HL-60 (cell line): Measurements from ENCODE around the gene SPATA31D4.
"Not testable (repeated sequence)": the region's sequence is repeated elsewhere in the genome, so short reads cannot be mapped to it uniquely, and the experiment has no call there.

Experiments
- DNase-seq, 2 experiments: peaks; one replicate each; pipeline ENCODE4 v3.0.0-alpha.2; 2010 to 2020; ENCODE audit warnings: low read depth in 1 of 2, low spot score in 1 of 2
- H3K27ac ChIP-seq: fragments of 250-450 bp; sonication (Bioruptor Pico); replicated peaks from 2 replicates; pipeline ENCODE4 v1.5.1; 2020; ENCODE audit warnings: mild to moderate bottlenecking, moderate library complexity
- H3K27me3 ChIP-seq: fragments of 250-450 bp; sonication (Bioruptor Pico); 2 replicates; pipeline ENCODE4 v1.5.1; 2021; ENCODE audit warnings: mild to moderate bottlenecking, moderate library complexity; ENCODE audit not compliant: insufficient read depth, poor library complexity, severe bottlenecking
- H3K4me3 ChIP-seq: replicated peaks from 2 replicates; pipeline ENCODE4 v1.5.1; 2011; ENCODE audit warnings: mild to moderate bottlenecking, control low read depth, low read length; ENCODE audit not compliant: insufficient read depth
- CTCF ChIP-seq: IDR thresholded peaks from one replicate; pipeline ENCODE4 v1.5.1; 2011; ENCODE audit warnings: low read length, control low read depth, inconsistent platforms; ENCODE audit not compliant: insufficient read depth
- GABPA ChIP-seq: IDR thresholded peaks from 2 replicates; pipeline ENCODE4 v1.6.1; 2012; ENCODE audit warnings: low read depth
- POLR2AphosphoS5 ChIP-seq: IDR thresholded peaks from 2 replicates; pipeline ENCODE4 v1.6.1; 2012; ENCODE audit warnings: low read depth
- REST ChIP-seq: IDR thresholded peaks from 2 replicates; pipeline ENCODE4 v1.6.1; 2012; ENCODE audit warnings: low read depth; ENCODE audit not compliant: insufficient replicate concordance
- SPI1 ChIP-seq: IDR thresholded peaks from 2 replicates; pipeline ENCODE4 v1.6.1; 2012; ENCODE audit warnings: low read depth, mild to moderate bottlenecking, borderline replicate concordance
- long read RNA-seq: library from polyadenylated mRNA; unstranded; transcript quantifications from one replicate; pipeline ENCODE4 v2.0.0, GENCODE V29; 2020

The SPATA31D4 gene
- long read RNA-seq, result 0 reads

GRCh38 chr9:81928305-81928704 is at the start of gene SPATA31D4:
SPATA31D4 (plus strand) TSS chr9:81928428; CDS start chr9:81928514, 86 bp downstream.
- not testable (repeated sequence) for H3K27ac ChIP-seq, H3K4me3 ChIP-seq, DNase-seq, H3K27me3 ChIP-seq

GRCh38 chr9:81878530-81878929 is 49.7 kb upstream of the SPATA31D4 start:
- DNase-seq, result no peak
- no peak for TF ChIP-seq GABPA
- TF ChIP-seq REST, result no peak
- no peak for TF ChIP-seq POLR2AphosphoS5
- TF ChIP-seq CTCF, result no peak
- no peak for TF ChIP-seq SPI1
- H3K4me3 ChIP-seq, result no peak overlapping the region
- no peak overlapping the region for H3K27ac ChIP-seq
- H3K27me3 ChIP-seq, result no peaks in the 10 kb centered on the region

DNA sequence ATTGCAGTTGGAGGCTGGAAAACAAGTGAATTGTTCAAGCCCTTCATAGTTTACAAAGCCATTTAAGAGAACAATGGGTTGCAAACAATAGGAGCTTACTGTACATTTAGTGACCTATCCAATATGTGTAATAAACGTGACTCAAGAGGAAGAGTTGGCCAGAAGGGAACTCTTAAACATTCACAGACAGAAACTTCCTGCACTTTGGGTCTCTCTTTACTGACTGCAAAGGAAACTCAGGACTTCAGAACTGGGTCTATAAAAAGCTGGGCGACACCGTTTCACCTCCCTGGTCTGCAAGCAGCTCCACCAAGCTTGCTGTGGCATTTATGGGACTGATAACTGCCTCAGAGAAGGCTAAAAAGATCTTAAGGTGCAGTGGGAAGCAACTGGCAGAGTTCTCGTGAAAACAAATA is 48.7 kb upstream of the SPATA31D4 start:
- TF ChIP-seq POLR2AphosphoS5, result no peak
- TF ChIP-seq REST, result no peak
- no peak for TF ChIP-seq SPI1
- no peak for TF ChIP-seq CTCF
- no peak for TF ChIP-seq GABPA
- Histone ChIP-seq H3K27ac (no peak overlapping the region), H3K27me3 (no peaks in the 10 kb centered on the region), H3K4me3 (no peak overlapping the region)
- DNase-seq, result no peak

DNA sequence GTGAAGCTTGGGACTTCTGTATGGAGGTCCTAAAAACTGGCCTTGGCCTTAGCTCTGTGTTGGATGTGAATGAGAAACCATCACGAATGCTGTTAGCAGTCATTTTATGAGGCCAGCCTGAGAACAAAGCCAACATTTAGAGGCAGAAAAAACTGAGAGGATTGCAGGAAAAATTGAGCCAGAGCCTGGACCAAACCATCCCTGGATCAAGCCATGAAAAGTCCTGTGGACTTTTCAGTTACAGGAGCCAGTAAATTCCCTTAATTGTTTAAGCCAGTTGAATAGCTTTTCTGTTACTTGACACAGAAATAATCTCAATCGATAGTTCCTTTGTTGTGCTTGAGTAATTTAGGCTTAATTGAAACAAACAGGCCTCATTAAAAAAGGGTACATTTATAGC is 42.6 kb upstream of the SPATA31D4 start:
- H3K4me3 ChIP-seq, result no peak overlapping the region
- no peak overlapping the region for H3K27ac ChIP-seq
- no peaks in the 10 kb centered on the region for H3K27me3 ChIP-seq
- no peak for TF ChIP-seq REST
- no peak for TF ChIP-seq SPI1
- no peak for TF ChIP-seq GABPA
- no peak for TF ChIP-seq CTCF
- no peak for TF ChIP-seq POLR2AphosphoS5
- no peak for DNase-seq
